Cardiac muscle cell (in vitro differentiated cells and primary cell): ENCODE results near the gene NFX1. TPM values are rescaled to one million over a fixed set of nuclear protein-coding genes. Genes with fewer than 3 reads are reported as not detected.

Experiments used
- DNase-seq, 2 donors: peaks; one replicate each; pipeline versions ENCODE4 v3.0.0 to v3.0.0-alpha.2; 2010 to 2017; ENCODE audit warnings: low read depth in 1 of 2, low spot score in 1 of 2
- H3K27ac ChIP-seq: fragments of 200-600 bp; sonication (generic); 2 replicates; pipeline ENCODE4 v1.5.1; 2016
- H3K27me3 ChIP-seq: fragments of 200-600 bp; sonication (generic); 2 replicates; pipeline ENCODE4 v1.6.0; 2016; ENCODE audit warnings: control low read depth
- H3K36me3 ChIP-seq: fragments of 200-600 bp; sonication (generic); 2 replicates; pipeline ENCODE4 v1.5.1; 2016; ENCODE audit warnings: control low read depth
- H3K4me1 ChIP-seq: fragments of 200-600 bp; sonication (generic); 2 replicates; pipeline ENCODE4 v1.8.1; 2017; ENCODE audit warnings: low read depth, mild to moderate bottlenecking, mixed run types
- H3K4me3 ChIP-seq: fragments of 200-600 bp; sonication (generic); 2 replicates; pipeline ENCODE4 v1.5.1; 2016; ENCODE audit warnings: mild to moderate bottlenecking
- H3K9me3 ChIP-seq: fragments of 200-600 bp; sonication (generic); 2 replicates; pipeline ENCODE4 v1.5.1; 2017; ENCODE audit warnings: low read depth, mild to moderate bottlenecking, control low read depth
- polyA plus RNA-seq: library from polyadenylated mRNA; unstranded; fragments of >200 nt; fragmentation: Nextera tagmentation; extraction: Ambion mirVana; gene quantifications from 2 replicates; pipeline ENCODE4 v1.2.1, GENCODE V29; 2016
- total RNA-seq: library from RNA; depleted of rRNA; stranded (reverse); fragments of >200 nt; gene quantifications from 2 replicates; pipeline ENCODE4 v1.2.3, GENCODE V29; 2016
- TF ChIP-seq, protein P1 (sequence below): IDR thresholded peaks from 2 replicates; pipeline ENCODE4 v1.5.1; 2012; ENCODE audit warnings: low read depth, mild to moderate bottlenecking, low read length

The NFX1 gene
- total and polyA plus RNA-seq, 2 experiments from 2014 or later = 19.3 to 29.9 TPM

DNA sequence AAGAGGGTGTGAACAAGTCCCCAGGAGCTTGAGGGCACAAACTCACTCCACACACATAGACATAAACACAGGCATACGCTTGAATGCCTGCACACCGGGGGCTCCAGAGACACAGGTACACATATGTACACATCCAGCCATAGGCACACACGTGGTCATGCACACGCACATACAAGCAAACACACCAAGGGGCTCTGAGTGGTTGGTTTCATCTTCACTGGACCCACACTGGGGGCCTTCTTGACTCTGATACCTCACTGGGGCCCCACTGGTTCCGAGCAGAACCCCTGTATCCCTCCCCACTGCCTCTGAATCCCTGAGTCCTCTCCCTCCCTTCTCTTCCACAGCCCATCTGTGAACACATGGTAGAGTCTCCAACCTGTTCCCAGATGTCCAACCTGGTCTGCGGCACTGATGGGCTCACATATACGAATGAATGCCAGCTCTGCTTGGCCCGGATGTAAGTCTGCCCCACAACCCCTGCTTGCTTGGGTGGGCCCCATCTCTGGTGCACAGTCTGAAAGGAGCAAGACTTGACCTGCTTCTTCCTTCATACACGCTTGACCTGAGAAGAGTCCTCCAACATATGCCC, 44.0 kb upstream of the NFX1 start:
- Histone ChIP-seq H3K9me3 (no peaks in the 10 kb centered on the region), H3K27ac (no peak overlapping the region), H3K27me3 (no peaks in the 10 kb centered on the region), H3K4me3 (no peak overlapping the region), H3K36me3 (no peaks in the 10 kb centered on the region), H3K4me1 (no peaks in the 10 kb centered on the region)
- TF ChIP-seq, protein P1, sequence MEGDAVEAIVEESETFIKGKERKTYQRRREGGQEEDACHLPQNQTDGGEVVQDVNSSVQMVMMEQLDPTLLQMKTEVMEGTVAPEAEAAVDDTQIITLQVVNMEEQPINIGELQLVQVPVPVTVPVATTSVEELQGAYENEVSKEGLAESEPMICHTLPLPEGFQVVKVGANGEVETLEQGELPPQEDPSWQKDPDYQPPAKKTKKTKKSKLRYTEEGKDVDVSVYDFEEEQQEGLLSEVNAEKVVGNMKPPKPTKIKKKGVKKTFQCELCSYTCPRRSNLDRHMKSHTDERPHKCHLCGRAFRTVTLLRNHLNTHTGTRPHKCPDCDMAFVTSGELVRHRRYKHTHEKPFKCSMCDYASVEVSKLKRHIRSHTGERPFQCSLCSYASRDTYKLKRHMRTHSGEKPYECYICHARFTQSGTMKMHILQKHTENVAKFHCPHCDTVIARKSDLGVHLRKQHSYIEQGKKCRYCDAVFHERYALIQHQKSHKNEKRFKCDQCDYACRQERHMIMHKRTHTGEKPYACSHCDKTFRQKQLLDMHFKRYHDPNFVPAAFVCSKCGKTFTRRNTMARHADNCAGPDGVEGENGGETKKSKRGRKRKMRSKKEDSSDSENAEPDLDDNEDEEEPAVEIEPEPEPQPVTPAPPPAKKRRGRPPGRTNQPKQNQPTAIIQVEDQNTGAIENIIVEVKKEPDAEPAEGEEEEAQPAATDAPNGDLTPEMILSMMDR = no peak
- no peak for DNase-seq

DNA sequence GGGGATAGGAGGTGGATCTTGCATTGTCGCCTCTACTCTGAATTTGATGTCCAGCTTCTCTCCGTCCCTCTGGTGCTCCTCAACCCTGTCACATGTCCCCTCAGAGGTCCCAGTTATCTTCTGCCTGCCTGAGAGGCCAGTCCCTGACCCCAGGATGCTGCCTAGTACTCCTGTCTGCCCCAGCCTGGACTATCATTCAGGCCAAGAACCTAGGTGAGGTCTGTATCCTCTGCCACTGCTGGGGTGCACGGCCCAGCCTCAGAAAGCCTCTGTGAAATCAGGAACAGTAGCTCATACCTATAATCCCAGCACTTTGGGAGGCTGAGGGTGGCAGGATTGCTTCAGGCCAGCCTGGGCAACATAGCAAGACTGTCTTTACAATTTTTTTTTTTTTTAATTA, 41.7 kb upstream of the NFX1 start:
- TF ChIP-seq, protein P1 = no peak
- no peak overlapping the region for H3K27ac ChIP-seq
- H3K36me3 ChIP-seq = peaks cover 9% of the 10 kb centered on the region
- H3K9me3 ChIP-seq = no peaks in the 10 kb centered on the region
- H3K4me3 ChIP-seq = no peak overlapping the region
- H3K27me3 ChIP-seq = no peaks in the 10 kb centered on the region
- no peak for DNase-seq
- no peaks in the 10 kb centered on the region for H3K4me1 ChIP-seq

DNA sequence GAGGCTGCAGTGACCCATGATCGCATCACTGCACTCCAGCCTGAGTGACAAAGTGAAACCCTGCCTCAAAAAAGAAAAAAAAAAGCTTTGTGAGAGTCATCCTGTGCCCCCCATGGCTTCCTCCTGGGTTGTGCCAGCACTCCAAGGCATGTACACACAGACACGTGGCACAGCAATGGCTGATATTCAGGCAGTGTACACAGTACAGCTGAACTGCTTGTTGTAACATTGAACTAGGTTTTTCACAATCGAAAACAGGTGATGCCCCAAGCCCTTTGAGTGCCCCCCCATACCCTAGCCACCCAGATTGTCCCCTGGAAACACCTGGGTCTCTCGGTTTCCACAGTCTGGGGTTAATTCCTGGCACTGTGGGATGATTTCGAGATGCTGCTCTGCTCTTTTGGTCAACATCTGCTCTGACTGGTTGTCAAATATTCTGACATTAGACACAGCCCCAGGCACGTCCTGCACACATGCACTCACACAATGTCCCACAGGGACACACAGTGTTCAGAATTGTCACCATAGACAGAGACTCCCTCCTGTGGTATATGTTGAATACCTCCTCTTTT, 41.1 kb upstream of the NFX1 start:
- peaks cover 9% of the 10 kb centered on the region for H3K36me3 ChIP-seq
- no peaks in the 10 kb centered on the region for H3K4me1 ChIP-seq
- TF ChIP-seq, protein P1 = no peak
- no peak for DNase-seq
- no peaks in the 10 kb centered on the region for H3K27me3 ChIP-seq
- no peak overlapping the region for H3K27ac ChIP-seq
- H3K9me3 ChIP-seq = no peaks in the 10 kb centered on the region
- H3K4me3 ChIP-seq = no peak overlapping the region

DNA sequence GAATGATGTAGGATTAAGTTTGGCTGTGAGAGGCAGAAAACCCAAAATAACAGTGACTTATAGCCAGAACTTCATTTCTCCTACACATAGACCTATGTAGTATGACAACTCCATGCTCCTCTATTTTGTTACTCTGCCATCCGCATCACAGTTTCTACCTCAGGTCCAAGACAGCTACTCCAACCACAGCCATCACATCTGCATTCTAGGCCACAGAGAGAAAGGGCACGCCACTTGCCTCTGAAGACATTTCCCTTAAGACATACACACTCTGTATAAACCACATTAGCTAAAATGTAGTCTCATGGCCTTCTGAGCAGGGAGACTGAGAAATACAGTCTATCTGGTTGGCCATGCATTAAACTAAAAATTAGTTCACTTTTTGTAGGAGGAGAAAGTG, 40.3 kb upstream of the NFX1 start:
- no peaks in the 10 kb centered on the region for H3K27me3 ChIP-seq
- peaks cover 16% of the 10 kb centered on the region for H3K36me3 ChIP-seq
- no peaks in the 10 kb centered on the region for H3K4me1 ChIP-seq
- TF ChIP-seq, protein P1 = no peak
- no peak for DNase-seq
- no peak overlapping the region for H3K27ac ChIP-seq
- H3K4me3 ChIP-seq = no peak overlapping the region
- H3K9me3 ChIP-seq = no peaks in the 10 kb centered on the region

DNA sequence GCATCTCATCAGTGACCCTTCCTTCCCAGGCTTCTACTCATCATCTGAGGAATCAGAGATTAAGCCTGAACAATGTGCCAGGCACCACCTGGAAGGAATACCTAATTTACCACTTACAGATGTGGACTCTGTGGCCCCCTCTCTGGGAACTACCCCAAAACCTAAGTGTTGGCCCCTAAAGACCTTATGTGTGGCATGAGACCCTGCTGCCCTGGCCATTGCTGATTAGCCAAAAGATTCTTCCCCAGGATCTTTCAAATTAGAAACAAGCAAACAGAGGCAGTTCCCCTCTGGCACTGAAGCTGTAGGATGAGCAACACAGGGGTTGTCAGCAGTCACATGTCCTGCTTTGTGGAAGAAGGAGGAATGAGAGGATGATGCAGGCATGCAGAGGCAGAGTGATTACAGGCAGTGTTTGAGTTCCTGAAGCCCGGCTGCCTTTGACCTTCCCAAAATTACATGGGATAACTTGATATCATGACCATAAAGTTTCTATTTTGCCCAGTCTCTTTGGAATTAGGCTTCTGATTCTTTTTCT, 39.8 kb upstream of the NFX1 start:
- Histone ChIP-seq H3K4me3 (no peak overlapping the region), H3K4me1 (no peaks in the 10 kb centered on the region), H3K27ac (no peak overlapping the region), H3K27me3 (no peaks in the 10 kb centered on the region), H3K36me3 (peaks cover 22% of the 10 kb centered on the region), H3K9me3 (no peaks in the 10 kb centered on the region)
- TF ChIP-seq, protein P1 = no peak
- peak in 1 of 2 donors; percentile 44 for DNase-seq
